ENCODE data around the gene SPECC1. TPM values are rescaled to one million over a fixed set of nuclear protein-coding genes. Genes with fewer than 3 reads are reported as not detected.

SPECC1 gene
- total and polyA plus RNA-seq, 2 of the 4 experiments (the other 2 are of a cell fraction), result 16.9 to 26.2 TPM

DNA sequence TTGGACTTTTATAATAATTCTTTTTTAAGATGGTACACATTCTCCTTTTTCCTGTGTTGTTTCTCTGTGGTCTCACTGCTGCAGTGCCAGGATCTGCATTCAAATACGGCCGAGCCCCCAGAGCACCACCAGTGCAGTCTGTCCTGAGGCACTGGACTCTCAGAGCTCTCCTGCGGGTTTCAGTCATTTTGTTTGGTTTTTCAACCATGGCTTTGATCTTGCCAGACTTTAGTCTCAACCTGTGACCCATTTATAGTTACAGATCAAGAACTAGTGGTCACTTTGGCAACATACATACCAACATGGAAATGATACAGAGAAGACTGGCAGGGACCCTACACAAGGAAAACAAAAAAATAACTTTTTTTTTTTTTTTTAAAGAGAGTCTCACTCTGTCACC, 280.8 kb downstream of the SPECC1 start:
- H4K20me1 ChIP-seq (ENCODE audit: insufficient read depth, low read length), result no peaks in the 10 kb centered on the region
- peaks cover 2% of the 10 kb centered on the region; the same call in 1 of the 2 replicates for H3K9me1 ChIP-seq (ENCODE audit: insufficient read depth, low read length)
- no peak overlapping the region for H2BK15ac ChIP-seq (ENCODE audit: low read depth, low read length)
- no peak overlapping the region for H2BK5ac ChIP-seq (ENCODE audit: low read depth, low read length, poor library complexity, severe bottlenecking)
- H3K9me3 ChIP-seq (ENCODE audit: control insufficient read depth, insufficient read depth, low read length), result no peaks in the 10 kb centered on the region
- H3K79me1 ChIP-seq (ENCODE audit: low read depth in 1 of 2, low read length in 2 of 2), result peaks cover 8 to 13% of the 10 kb centered on the region in 2 experiments; a peak in 2 of 4 replicates
- no peaks in the 10 kb centered on the region for H3K27me3 ChIP-seq (ENCODE audit: control insufficient read depth, insufficient read depth, low read length)
- H3K4me2 ChIP-seq (ENCODE audit: low read depth, low read length), result no peak overlapping the region
- H3K14ac ChIP-seq (replicated peaks; ENCODE audit: low read depth, low read length), result no peak overlapping the region
- no peak overlapping the region for H3K23ac ChIP-seq (ENCODE audit: low read depth, low read length)
- H4K5ac ChIP-seq (ENCODE audit: low read depth, low read length), result no peak overlapping the region
- DNase-seq (no peak), ATAC-seq (ENCODE audit: low read depth) (no peak)
- dilution Hi-C loops (cut with HindIII; ENCODE audit: low sequenced_read_pairs, unreplicated experiment), result no loop called here
- no peak overlapping the region for H3K4me3 ChIP-seq (ENCODE audit: insufficient read depth, low read depth, low read length)
- BruUV-seq (replicated peaks), result no TSS peak
- no peak overlapping the region for H3K27ac ChIP-seq (ENCODE audit: insufficient read depth, low read length)
- 71% methylated on average over 1 of the region's 3 CpGs; no CpG with 5 or more reads in 1 of the 2 experiments for WGBS, 2 experiments (ENCODE audit: extremely low coverage in 2 of 2, insufficient read length in 1 of 2)
- in situ Hi-C loops (cut with MboI; ENCODE audit: low sequenced_read_pairs), result no loop called here
- H2BK20ac ChIP-seq (ENCODE audit: low read depth, low read length), result no peak overlapping the region
- no peak overlapping the region for H3K56ac ChIP-seq (ENCODE audit: extremely low read depth, insufficient read depth, low read length)
- no peak overlapping the region for H2AK9ac ChIP-seq (replicated peaks; ENCODE audit: low read depth, low read length, poor library complexity)
- intact Hi-C loops (cut with micrococcal nuclease), result loop anchor here (5.0 kb wide), 1 partner anchor 38 kb away; no protein-coding TSS in a partner anchor
- no peak overlapping the region for H4K91ac ChIP-seq (ENCODE audit: insufficient read depth, low read depth, low read length)
- H3K4ac ChIP-seq (ENCODE audit: low read depth, low read length), result no peak overlapping the region
- no peak overlapping the region for H4K8ac ChIP-seq (ENCODE audit: low read depth in 2 of 2, low read length in 2 of 2)
- H3K4me1 ChIP-seq (ENCODE audit: control insufficient read depth, insufficient read depth, low read length), result peaks cover under 1% of the 10 kb centered on the region; the same call in 1 of the 2 replicates
- no peak overlapping the region for H2AK5ac ChIP-seq (ENCODE audit: low read depth, low read length)
- no peak overlapping the region for H3K18ac ChIP-seq (ENCODE audit: low read depth, low read length)
- peaks cover 3% of the 10 kb centered on the region; the same call in 1 of the 2 replicates for H3K36me3 ChIP-seq (ENCODE audit: control insufficient read depth, insufficient read depth, low read length)
- TF ChIP-seq, protein P1, sequence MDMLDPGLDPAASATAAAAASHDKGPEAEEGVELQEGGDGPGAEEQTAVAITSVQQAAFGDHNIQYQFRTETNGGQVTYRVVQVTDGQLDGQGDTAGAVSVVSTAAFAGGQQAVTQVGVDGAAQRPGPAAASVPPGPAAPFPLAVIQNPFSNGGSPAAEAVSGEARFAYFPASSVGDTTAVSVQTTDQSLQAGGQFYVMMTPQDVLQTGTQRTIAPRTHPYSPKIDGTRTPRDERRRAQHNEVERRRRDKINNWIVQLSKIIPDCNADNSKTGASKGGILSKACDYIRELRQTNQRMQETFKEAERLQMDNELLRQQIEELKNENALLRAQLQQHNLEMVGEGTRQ (IDR thresholded peaks at IDR 0.05; ENCODE audit: low read depth, low read length), result no peak
- TF ChIP-seq ELK1 (IDR thresholded peaks at IDR 0.05; ENCODE audit: borderline replicate concordance, low read depth, low read length) (no peak), POLR2A (IDR thresholded peaks at IDR 0.05; ENCODE audit: low read depth, low read length) (no peak), RFX5 (IDR thresholded peaks at IDR 0.05; ENCODE audit: low read depth, low read length) (no peak), MAZ (IDR thresholded peaks at IDR 0.05; ENCODE audit: borderline replicate concordance, low read depth, low read length) (no peak), CEBPB (IDR thresholded peaks at IDR 0.05; ENCODE audit: low read depth, low read length) (no peak), MAFK (IDR thresholded peaks at IDR 0.05; ENCODE audit: low read depth, low read length) (no peak), CHD1 (IDR thresholded peaks at IDR 0.05; ENCODE audit: low read depth, low read length) (no peak), MXI1 (IDR thresholded peaks at IDR 0.05; ENCODE audit: borderline replicate concordance, low read depth, low read length) (no peak), FOS (IDR thresholded peaks at IDR 0.05; ENCODE audit: low read depth, low read length) (no peak), BHLHE40 (IDR thresholded peaks at IDR 0.05; ENCODE audit: low read depth, low read length) (no peak)
- TF ChIP-seq, protein P2, sequence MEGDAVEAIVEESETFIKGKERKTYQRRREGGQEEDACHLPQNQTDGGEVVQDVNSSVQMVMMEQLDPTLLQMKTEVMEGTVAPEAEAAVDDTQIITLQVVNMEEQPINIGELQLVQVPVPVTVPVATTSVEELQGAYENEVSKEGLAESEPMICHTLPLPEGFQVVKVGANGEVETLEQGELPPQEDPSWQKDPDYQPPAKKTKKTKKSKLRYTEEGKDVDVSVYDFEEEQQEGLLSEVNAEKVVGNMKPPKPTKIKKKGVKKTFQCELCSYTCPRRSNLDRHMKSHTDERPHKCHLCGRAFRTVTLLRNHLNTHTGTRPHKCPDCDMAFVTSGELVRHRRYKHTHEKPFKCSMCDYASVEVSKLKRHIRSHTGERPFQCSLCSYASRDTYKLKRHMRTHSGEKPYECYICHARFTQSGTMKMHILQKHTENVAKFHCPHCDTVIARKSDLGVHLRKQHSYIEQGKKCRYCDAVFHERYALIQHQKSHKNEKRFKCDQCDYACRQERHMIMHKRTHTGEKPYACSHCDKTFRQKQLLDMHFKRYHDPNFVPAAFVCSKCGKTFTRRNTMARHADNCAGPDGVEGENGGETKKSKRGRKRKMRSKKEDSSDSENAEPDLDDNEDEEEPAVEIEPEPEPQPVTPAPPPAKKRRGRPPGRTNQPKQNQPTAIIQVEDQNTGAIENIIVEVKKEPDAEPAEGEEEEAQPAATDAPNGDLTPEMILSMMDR (conservative IDR thresholded peaks at IDR 0.05; ENCODE audit: low read depth, low read length), result no peak
- H2BK120ac ChIP-seq (ENCODE audit: low read depth, low read length), result no peak overlapping the region
- POLR2A ChIA-PET (ENCODE audit: unreplicated experiment), result no interaction called here
- no peak overlapping the region for H3K9ac ChIP-seq (ENCODE audit: low read depth, low read length)
- CTCF ChIA-PET, result interaction anchor here (0.6 to 0.9 kb wide), 2 partner anchors 12 to 18 kb away, joined by 3 read pairs; no protein-coding TSS in a partner anchor
- no peak overlapping the region for H2AFZ ChIP-seq (replicated peaks; ENCODE audit: low read length, poor library complexity)

Data from IMR-90 (cell line).